ENCODE results near the gene LCN9.
"Not testable (repeated sequence)": the region's sequence is repeated elsewhere in the genome, so short reads cannot be mapped to it uniquely, and the experiment has no call there.

The LCN9 gene

GRCh38 chr9:135662758-135663450 is at the start of gene LCN9:
LCN9 (plus strand) TSS chr9:135663309; CDS start chr9:135663322, 13 bp downstream.
- no peak for FAIRE-seq

GRCh38 chr9:135613946-135614805 is 48.9 kb upstream of the LCN9 start:
- FAIRE-seq, result no peak

- no peak for FAIRE-seq
These were observed 48.1 kb upstream of the LCN9 start for GRCh38 chr9:135614821-135615665.

GRCh38 chr9:135615666-135616618 is 47.2 kb upstream of the LCN9 start:
- FAIRE-seq, result no peak

- no peak for FAIRE-seq
These were observed 46.2 kb upstream of the LCN9 start for GRCh38 chr9:135616619-135617537.

- FAIRE-seq, result no peak
These were observed 45.6 kb upstream of the LCN9 start for GRCh38 chr9:135617538-135617900.

- FAIRE-seq, result no peak
These were observed 45.1 kb upstream of the LCN9 start for GRCh38 chr9:135617991-135618411.

GRCh38 chr9:135618866-135619598 is 44.1 kb upstream of the LCN9 start:
- FAIRE-seq, result no peak

- FAIRE-seq, result no peak
These were observed 43.6 kb upstream of the LCN9 start for GRCh38 chr9:135619599-135619886.

- no peak for FAIRE-seq
These were observed 42.6 kb upstream of the LCN9 start for GRCh38 chr9:135620558-135620957.

GRCh38 chr9:135622415-135623020 is 40.6 kb upstream of the LCN9 start:
- no peak for FAIRE-seq

GRCh38 chr9:135624282-135624681 is 38.8 kb upstream of the LCN9 start:
- FAIRE-seq, result no peak

GRCh38 chr9:135632841-135633240 is 30.3 kb upstream of the LCN9 start:
- FAIRE-seq, result no peak

GRCh38 chr9:135636930-135637530 is 26.1 kb upstream of the LCN9 start:
- FAIRE-seq, result not testable (repeated sequence)

- no peak for FAIRE-seq
These were observed 23.9 kb upstream of the LCN9 start, which contains the start of gene GLT6D1 for GRCh38 chr9:135639196-135639595. GLT6D1 (minus strand) TSS chr9:135639540; CDS start chr9:135639187, 353 bp downstream.

GRCh38 chr9:135641047-135641446 is 22.1 kb upstream of the LCN9 start:
- FAIRE-seq, result no peak

GRCh38 chr9:135641745-135642144 is 21.4 kb upstream of the LCN9 start:
- no peak for FAIRE-seq

- no peak for FAIRE-seq
These were observed 18.4 kb upstream of the LCN9 start for GRCh38 chr9:135644631-135645218.

- FAIRE-seq, result no peak
These were observed 15.2 kb upstream of the LCN9 start for GRCh38 chr9:135647884-135648283.

Measured in G401.6 (cell line).